ENCODE results near the gene CMTM4.

The CMTM4 gene

DNA sequence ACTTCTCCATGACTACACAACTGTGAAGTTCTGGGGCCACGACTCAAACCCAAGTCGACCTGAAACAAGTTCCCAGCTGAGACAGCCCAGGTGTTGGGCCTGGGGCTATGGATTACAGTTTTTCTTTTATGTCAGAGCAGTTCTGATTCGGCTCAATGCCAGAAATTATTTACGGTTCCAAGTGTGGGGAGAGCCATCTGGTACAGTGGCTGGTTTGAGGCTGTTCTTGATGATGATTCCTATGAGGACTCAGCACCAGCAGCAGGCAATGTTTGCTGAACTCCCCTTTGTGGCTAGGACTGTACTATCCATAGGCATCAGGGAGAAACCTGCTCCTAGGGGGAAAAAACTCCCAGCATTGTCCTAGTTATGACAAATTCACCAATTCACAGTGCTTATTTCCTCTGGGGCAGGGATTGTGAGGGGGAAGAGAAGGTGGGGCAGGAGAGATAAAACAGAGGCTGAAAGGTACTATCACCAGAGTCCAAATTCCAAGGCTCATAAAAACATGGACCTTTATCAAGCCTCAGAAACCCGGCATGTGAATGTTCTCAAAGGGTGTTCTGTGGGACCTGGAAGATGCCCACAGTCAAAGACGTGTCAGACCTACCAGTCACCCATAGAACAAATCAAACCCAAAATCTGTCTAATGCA lies 18.2 kb upstream of the CMTM4 start:
- peaks cover 15% of the 10 kb centered on the region for H3K36me3 ChIP-seq (ENCODE audit: low read depth)
- no peak overlapping the region for H3K4me3 ChIP-seq (ENCODE audit: severe bottlenecking)
- ATAC-seq (ENCODE audit: low read depth), result peak; percentile 33; the same call in 2 of the 3 replicates
- H3K9me3 ChIP-seq (ENCODE audit: severe bottlenecking), result peaks cover 7% of the 10 kb centered on the region
- H3K27ac ChIP-seq (ENCODE audit: poor library complexity, severe bottlenecking), result peak overlapping the region; percentile 16
- TF ChIP-seq, protein P1, sequence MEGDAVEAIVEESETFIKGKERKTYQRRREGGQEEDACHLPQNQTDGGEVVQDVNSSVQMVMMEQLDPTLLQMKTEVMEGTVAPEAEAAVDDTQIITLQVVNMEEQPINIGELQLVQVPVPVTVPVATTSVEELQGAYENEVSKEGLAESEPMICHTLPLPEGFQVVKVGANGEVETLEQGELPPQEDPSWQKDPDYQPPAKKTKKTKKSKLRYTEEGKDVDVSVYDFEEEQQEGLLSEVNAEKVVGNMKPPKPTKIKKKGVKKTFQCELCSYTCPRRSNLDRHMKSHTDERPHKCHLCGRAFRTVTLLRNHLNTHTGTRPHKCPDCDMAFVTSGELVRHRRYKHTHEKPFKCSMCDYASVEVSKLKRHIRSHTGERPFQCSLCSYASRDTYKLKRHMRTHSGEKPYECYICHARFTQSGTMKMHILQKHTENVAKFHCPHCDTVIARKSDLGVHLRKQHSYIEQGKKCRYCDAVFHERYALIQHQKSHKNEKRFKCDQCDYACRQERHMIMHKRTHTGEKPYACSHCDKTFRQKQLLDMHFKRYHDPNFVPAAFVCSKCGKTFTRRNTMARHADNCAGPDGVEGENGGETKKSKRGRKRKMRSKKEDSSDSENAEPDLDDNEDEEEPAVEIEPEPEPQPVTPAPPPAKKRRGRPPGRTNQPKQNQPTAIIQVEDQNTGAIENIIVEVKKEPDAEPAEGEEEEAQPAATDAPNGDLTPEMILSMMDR (IDR thresholded peaks at IDR 0.05; ENCODE audit: poor library complexity, severe bottlenecking), result no peak
- H3K27me3 ChIP-seq (ENCODE audit: insufficient read depth, poor library complexity, severe bottlenecking), result no peaks in the 10 kb centered on the region
- no peak for DNase-seq (ENCODE audit: low spot score)
- peaks cover 19% of the 10 kb centered on the region for H3K4me1 ChIP-seq (ENCODE audit: insufficient read depth, poor library complexity, severe bottlenecking)

DNA sequence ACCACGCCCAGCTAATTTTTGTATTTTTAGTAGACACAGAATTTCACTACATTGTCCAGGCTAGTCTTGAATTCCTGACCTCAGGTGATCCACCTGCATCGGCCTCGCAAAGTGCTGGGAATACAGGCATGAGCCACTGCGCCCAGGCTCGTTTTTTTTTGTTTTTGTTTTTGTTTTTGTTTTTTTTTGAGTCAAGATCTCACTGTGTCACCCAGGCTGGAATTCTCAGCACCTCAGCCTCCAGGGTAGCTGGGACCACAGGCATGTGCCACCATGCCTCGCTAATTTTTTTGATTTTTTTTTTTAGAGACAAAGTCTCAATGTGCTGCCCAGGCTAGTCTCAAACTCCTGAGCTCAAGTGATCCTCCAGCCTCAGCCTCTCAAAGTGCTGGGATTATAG lies 17.5 kb upstream of the CMTM4 start:
- peaks cover 9% of the 10 kb centered on the region for H3K36me3 ChIP-seq (ENCODE audit: low read depth)
- H3K27ac ChIP-seq (ENCODE audit: poor library complexity, severe bottlenecking), result peak overlapping the region; percentile 16
- H3K27me3 ChIP-seq (ENCODE audit: insufficient read depth, poor library complexity, severe bottlenecking), result no peaks in the 10 kb centered on the region
- no peak for ATAC-seq (ENCODE audit: low read depth)
- peaks cover 7% of the 10 kb centered on the region for H3K9me3 ChIP-seq (ENCODE audit: severe bottlenecking)
- no peak for DNase-seq (ENCODE audit: low spot score)
- H3K4me1 ChIP-seq (ENCODE audit: insufficient read depth, poor library complexity, severe bottlenecking), result peaks cover 19% of the 10 kb centered on the region
- TF ChIP-seq, protein P1 (IDR thresholded peaks at IDR 0.05; ENCODE audit: poor library complexity, severe bottlenecking), result no peak
- no peak overlapping the region for H3K4me3 ChIP-seq (ENCODE audit: severe bottlenecking)

DNA sequence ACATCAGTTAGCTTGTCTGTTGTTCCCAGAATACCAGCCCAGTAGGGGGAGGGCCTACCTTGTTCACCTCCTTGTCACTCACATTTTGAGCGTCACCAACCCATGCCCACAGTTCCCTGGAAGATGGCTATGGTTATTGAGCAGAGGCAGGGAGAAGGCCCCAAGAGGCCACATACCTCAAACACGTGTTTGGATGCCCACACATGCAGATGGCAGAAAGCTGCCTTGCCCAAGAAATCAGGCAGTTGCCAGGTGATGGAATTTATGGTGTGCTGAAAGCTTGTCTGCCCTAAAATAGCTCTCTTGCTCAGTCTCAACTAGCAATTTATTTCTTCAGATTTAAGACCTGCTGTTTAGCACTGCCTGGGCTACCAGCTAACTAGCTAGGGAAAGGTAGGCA lies 16.5 kb upstream of the CMTM4 start:
- no peaks in the 10 kb centered on the region for H3K36me3 ChIP-seq (ENCODE audit: low read depth)
- DNase-seq (ENCODE audit: low spot score) (no peak), ATAC-seq (ENCODE audit: low read depth) (no peak)
- TF ChIP-seq, protein P1 (IDR thresholded peaks at IDR 0.05; ENCODE audit: poor library complexity, severe bottlenecking), result no peak
- H3K27me3 ChIP-seq (ENCODE audit: insufficient read depth, poor library complexity, severe bottlenecking), result no peaks in the 10 kb centered on the region
- H3K4me3 ChIP-seq (ENCODE audit: severe bottlenecking), result no peak overlapping the region
- no peak overlapping the region for H3K27ac ChIP-seq (ENCODE audit: poor library complexity, severe bottlenecking)
- peaks cover 15% of the 10 kb centered on the region for H3K4me1 ChIP-seq (ENCODE audit: insufficient read depth, poor library complexity, severe bottlenecking)
- H3K9me3 ChIP-seq (ENCODE audit: severe bottlenecking), result peaks cover 7% of the 10 kb centered on the region

DNA sequence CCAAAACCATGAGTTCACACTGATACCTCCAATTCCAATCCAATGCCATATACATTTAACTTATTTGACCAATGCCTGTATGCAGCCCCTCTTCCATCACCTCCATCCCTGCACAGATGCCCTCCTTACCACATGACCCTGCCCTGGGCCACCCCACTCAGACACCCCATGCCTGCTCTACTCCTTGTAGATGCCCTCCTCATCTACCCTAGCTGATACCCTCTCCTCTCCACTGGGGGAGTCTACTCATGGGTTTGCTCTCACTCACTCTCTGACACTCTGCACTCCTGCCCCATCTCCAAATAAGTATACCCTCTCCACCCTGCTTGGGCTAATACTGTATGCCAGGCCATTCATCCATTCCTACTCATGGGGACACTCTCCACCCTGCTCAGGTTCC lies 16.0 kb upstream of the CMTM4 start:
- DNase-seq (ENCODE audit: low spot score) (no peak), ATAC-seq (ENCODE audit: low read depth) (peak; percentile 16; the same call in 2 of the 3 replicates)
- no peak overlapping the region for H3K27ac ChIP-seq (ENCODE audit: poor library complexity, severe bottlenecking)
- no peak overlapping the region for H3K4me3 ChIP-seq (ENCODE audit: severe bottlenecking)
- peaks cover 7% of the 10 kb centered on the region for H3K9me3 ChIP-seq (ENCODE audit: severe bottlenecking)
- no peaks in the 10 kb centered on the region for H3K36me3 ChIP-seq (ENCODE audit: low read depth)
- H3K4me1 ChIP-seq (ENCODE audit: insufficient read depth, poor library complexity, severe bottlenecking), result peaks cover 10% of the 10 kb centered on the region
- TF ChIP-seq, protein P1 (IDR thresholded peaks at IDR 0.05; ENCODE audit: poor library complexity, severe bottlenecking), result no peak
- H3K27me3 ChIP-seq (ENCODE audit: insufficient read depth, poor library complexity, severe bottlenecking), result no peaks in the 10 kb centered on the region

DNA sequence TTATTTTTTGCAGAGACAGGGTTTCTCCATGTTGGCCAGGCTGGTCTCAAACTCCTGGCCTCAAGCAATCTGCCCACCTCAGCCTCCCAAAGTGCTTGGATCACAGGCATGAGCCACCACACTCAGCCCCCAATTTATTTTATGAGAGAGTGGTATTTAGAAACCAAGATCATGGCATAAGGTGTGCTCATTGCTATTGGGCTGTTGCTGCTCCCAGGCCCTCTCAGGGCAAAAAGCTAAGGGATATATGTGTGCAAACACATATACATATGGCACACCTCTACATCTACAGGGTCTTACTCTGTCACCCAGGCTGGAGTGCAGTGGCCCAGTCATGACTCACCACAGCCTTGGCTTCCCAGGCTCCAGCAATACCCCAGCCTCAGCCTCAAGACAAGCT lies 15.0 kb upstream of the CMTM4 start:
- TF ChIP-seq, protein P1 (IDR thresholded peaks at IDR 0.05; ENCODE audit: poor library complexity, severe bottlenecking), result no peak
- Histone ChIP-seq H3K9me3 (ENCODE audit: severe bottlenecking) (peaks cover 7% of the 10 kb centered on the region), H3K27me3 (ENCODE audit: insufficient read depth, poor library complexity, severe bottlenecking) (no peaks in the 10 kb centered on the region), H3K27ac (ENCODE audit: poor library complexity, severe bottlenecking) (no peak overlapping the region), H3K4me3 (ENCODE audit: severe bottlenecking) (no peak overlapping the region), H3K4me1 (ENCODE audit: insufficient read depth, poor library complexity, severe bottlenecking) (peaks cover 9% of the 10 kb centered on the region), H3K36me3 (ENCODE audit: low read depth) (no peaks in the 10 kb centered on the region)
- ATAC-seq (ENCODE audit: low read depth) (no peak), DNase-seq (ENCODE audit: low spot score) (no peak)

All from RWPE2 (cell line).